Uterus (tissue), 4 donors: ENCODE results near the gene GPR68. TPM values are rescaled to one million over a fixed set of nuclear protein-coding genes. Genes with fewer than 3 reads are reported as not detected.

ENCODE experiments used
- DNase-seq, 2 donors: peaks; one replicate each; pipeline ENCODE4 v3.0.0-alpha.2; 2019 to 2020
- H3K27ac ChIP-seq, 2 donors: fragments of 200-600 bp; sonication (generic); 1 replicate in 1 of 2; 2 replicates in 1 of 2; pipeline ENCODE4 v1.5.1; 2016 to 2018
- H3K27me3 ChIP-seq, 2 donors: fragments of 200-600 bp; sonication (generic); one replicate each; pipeline ENCODE4 v1.5.1; 2018 to 2019; ENCODE audit warnings: control low read depth in 1 of 2
- H3K36me3 ChIP-seq, 2 donors: fragments of 200-600 bp; sonication (generic); one replicate each; pipeline ENCODE4 v1.5.1; 2019; ENCODE audit warnings: control low read depth in 1 of 2
- H3K4me1 ChIP-seq, 2 donors: fragments of 200-600 bp; sonication (generic); one replicate each; pipeline ENCODE4 v1.5.1; 2018 to 2019; ENCODE audit warnings: control low read depth in 1 of 2
- H3K4me3 ChIP-seq, 2 donors: fragments of 200-600 bp; sonication (generic); 1 replicate in 1 of 2; 2 replicates in 1 of 2; pipeline ENCODE4 v1.5.1; 2018 to 2019; ENCODE audit warnings: mild to moderate bottlenecking in 1 of 2
- H3K9me3 ChIP-seq, 2 donors: fragments of 200-600 bp; sonication (generic); one replicate each; pipeline ENCODE4 v1.5.1; 2019; ENCODE audit warnings: control low read depth in 1 of 2
- CTCF ChIP-seq, 4 experiments: fragments of 200-600 bp in 2 of 4; fragments of 450-650 bp in 2 of 4; sonication (generic) in 2 of 4; IDR thresholded peaks; one replicate each; pipeline ENCODE4 v1.5.1; 2016 to 2019; ENCODE audit warnings: antibody characterized with exemption in 4 of 4, mild to moderate bottlenecking in 2 of 4, moderate library complexity in 1 of 4
- POLR2A ChIP-seq, 2 donors: fragments of 450-650 bp; IDR thresholded peaks; one replicate each; pipeline ENCODE4 v1.6.1; 2016; ENCODE audit warnings: antibody characterized with exemption in 2 of 2, mild to moderate bottlenecking in 1 of 2, moderate library complexity in 1 of 2
- intact Hi-C: fragments of 100-400 bp; cut with DNase I; formaldehyde crosslinking; loops from one replicate; pipeline ENCODE4 v1.15.1; 2023; ENCODE audit warnings: low total_unique reads
- total RNA-seq, 4 donors: library from RNA; depleted of rRNA in 3 of 4; stranded (reverse); fragments of >200 nt in 3 of 4; gene quantifications; one replicate each; pipeline versions ENCODE4 v1.1.0 to v1.2.4, GENCODE V29; 2014 to 2023
- donor health status: DM: yes; HTN: yes; CAD: no.

GPR68 gene
- total RNA-seq, 4 donors from 2014 or later, result 0.48 to 0.98 TPM; not detected in 2

GRCh38 chr14:91238085-91238484 is 6.4 kb downstream of the GPR68 start:
- Histone ChIP-seq H3K4me1 (no peaks in the 10 kb centered on the region), H3K36me3 (no peaks in the 10 kb centered on the region), H3K9me3 (peaks cover 0 to 3% of the 10 kb centered on the region in 2 donors), H3K4me3 (no peak overlapping the region), H3K27me3 (no peaks in the 10 kb centered on the region), H3K27ac (no peak overlapping the region)
- intact Hi-C loops, result no loop called here
- DNase-seq, result no peak
- TF ChIP-seq CTCF (IDR thresholded peaks at IDR 0.05) (no peak), POLR2A (IDR thresholded peaks at IDR 0.05) (no peak)

GRCh38 chr14:91237219-91237618 is 7.3 kb downstream of the GPR68 start:
- no peak overlapping the region for H3K4me3 ChIP-seq
- H3K4me1 ChIP-seq, result no peaks in the 10 kb centered on the region
- DNase-seq, result no peak
- TF ChIP-seq POLR2A (IDR thresholded peaks at IDR 0.05) (no peak), CTCF (IDR thresholded peaks at IDR 0.05) (no peak)
- no peak overlapping the region for H3K27ac ChIP-seq
- intact Hi-C loops, result no loop called here
- no peaks in the 10 kb centered on the region for H3K27me3 ChIP-seq
- H3K9me3 ChIP-seq, result peaks cover 0 to 3% of the 10 kb centered on the region in 2 donors
- H3K36me3 ChIP-seq, result no peaks in the 10 kb centered on the region

- Histone ChIP-seq H3K27me3 (no peaks in the 10 kb centered on the region), H3K27ac (no peak overlapping the region), H3K4me1 (no peaks in the 10 kb centered on the region), H3K4me3 (no peak overlapping the region), H3K36me3 (no peaks in the 10 kb centered on the region), H3K9me3 (peaks cover 0 to 4% of the 10 kb centered on the region in 2 donors)
- intact Hi-C loops, result no loop called here
- no peak for DNase-seq
- TF ChIP-seq POLR2A (IDR thresholded peaks at IDR 0.05) (no peak), CTCF (IDR thresholded peaks at IDR 0.05) (no peak)
Observed at GRCh38 chr14:91235841-91236240, 8.7 kb downstream of the GPR68 start.

- H3K36me3 ChIP-seq, result no peaks in the 10 kb centered on the region
- peaks cover 0 to 3% of the 10 kb centered on the region in 2 donors for H3K9me3 ChIP-seq
- H3K4me1 ChIP-seq, result no peaks in the 10 kb centered on the region
- DNase-seq, result no peak
- intact Hi-C loops, result no loop called here
- TF ChIP-seq POLR2A (IDR thresholded peaks at IDR 0.05) (no peak), CTCF (IDR thresholded peaks at IDR 0.05) (no peak)
- no peak overlapping the region for H3K4me3 ChIP-seq
- H3K27me3 ChIP-seq, result no peaks in the 10 kb centered on the region
- H3K27ac ChIP-seq, result no peak overlapping the region
Observed at GRCh38 chr14:91234791-91235114, 9.8 kb downstream of the GPR68 start.

- Histone ChIP-seq H3K27ac (no peak overlapping the region), H3K36me3 (no peaks in the 10 kb centered on the region), H3K9me3 (peaks cover 0 to 3% of the 10 kb centered on the region in 2 donors), H3K4me1 (no peaks in the 10 kb centered on the region), H3K4me3 (no peak overlapping the region), H3K27me3 (no peaks in the 10 kb centered on the region)
- TF ChIP-seq POLR2A (IDR thresholded peaks at IDR 0.05), result no peak
- TF ChIP-seq CTCF (IDR thresholded peaks at IDR 0.05), result no peak
- no peak for DNase-seq
- intact Hi-C loops, result no loop called here
Observed at GRCh38 chr14:91233936-91234790, 10.3 kb downstream of the GPR68 start.
